HS-27A (cell line): Measurements from ENCODE around the gene ATG4C.
"Not testable (repeated sequence)": the region's sequence is repeated elsewhere in the genome, so short reads cannot be mapped to it uniquely, and the experiment has no call there.

Source experiments
- DNase-seq: peaks from one replicate; pipeline ENCODE4 v3.0.0-alpha.2; 2012; ENCODE audit warnings: low read depth, missing footprints

Gene ATG4C, protein sequence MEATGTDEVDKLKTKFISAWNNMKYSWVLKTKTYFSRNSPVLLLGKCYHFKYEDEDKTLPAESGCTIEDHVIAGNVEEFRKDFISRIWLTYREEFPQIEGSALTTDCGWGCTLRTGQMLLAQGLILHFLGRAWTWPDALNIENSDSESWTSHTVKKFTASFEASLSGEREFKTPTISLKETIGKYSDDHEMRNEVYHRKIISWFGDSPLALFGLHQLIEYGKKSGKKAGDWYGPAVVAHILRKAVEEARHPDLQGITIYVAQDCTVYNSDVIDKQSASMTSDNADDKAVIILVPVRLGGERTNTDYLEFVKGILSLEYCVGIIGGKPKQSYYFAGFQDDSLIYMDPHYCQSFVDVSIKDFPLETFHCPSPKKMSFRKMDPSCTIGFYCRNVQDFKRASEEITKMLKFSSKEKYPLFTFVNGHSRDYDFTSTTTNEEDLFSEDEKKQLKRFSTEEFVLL

DNA sequence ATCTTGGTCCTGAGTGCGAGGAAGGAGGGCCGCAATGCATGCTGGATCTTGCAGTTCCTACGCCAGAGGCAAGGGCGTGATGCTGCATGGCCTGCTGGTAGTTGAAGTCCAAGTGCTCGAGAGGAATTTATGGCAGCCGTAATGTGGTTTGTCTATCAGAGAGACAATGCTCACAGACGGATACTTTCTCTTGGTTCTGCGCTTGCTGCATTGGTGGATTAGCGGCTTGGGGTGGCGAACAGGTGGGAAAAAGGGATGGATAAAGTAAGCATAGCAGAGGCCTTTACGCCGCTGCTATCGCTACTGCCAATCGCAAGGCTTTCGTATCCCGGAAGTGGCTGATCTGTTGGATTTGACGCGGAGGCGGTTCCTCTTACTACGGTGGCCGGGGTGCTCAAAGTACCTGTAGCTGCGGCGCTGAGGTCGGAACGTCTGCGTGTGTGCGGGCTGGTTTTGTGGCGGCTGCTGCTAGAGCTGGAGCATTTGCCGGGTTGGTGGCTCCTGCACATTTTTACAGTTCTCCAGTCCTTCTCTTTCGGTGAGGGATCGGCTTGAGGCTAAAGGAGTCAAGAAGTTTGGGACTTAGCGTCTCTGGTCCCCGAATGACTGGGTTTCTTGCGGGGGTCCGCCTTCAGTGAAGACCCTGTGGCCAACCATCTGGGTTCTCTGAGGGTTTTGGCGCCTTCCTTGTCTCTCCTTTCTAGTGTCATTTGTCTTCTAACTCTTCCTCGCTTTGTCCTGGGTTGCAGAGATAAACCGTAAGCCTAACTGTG lies at the start of gene ATG4C:
Gene ATG4C (plus strand): TSS at position 397 of the 773 bp plus-strand sequence. CDS start 19,655 bp downstream, outside the sequence.
- DNase-seq, result peak; percentile 92

DNA sequence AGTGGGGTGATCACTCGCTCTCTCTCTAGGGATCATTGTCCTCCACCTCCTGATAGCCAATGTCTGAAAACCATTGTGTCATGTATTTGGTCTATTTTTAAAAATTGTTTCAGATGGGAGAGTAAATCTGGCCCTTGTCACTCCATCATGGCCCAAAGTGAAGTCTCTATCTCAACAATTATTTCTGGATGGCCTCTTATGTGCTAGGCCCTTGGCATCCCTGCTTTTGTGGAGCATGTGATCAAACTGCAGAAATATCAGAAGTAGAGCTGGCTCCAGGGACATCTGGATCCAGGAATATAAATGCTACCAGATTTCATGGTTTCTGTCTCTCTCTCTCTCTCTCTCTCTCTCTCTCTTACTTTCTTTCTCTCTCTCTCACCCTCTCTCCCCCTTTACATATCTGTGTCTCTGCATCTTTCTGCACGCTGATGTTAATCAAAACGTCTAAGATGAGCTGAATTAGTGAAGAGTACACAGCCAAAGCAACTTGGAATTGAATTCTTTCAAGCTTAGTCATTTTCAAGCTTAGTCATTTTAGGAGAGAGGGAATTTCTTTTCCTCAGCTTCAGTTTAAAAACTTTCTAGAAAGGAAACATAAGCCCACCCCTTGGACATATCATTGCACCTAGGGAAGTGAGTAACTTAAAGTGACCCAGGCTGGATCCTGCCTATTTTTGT lies 48.3 kb upstream of the ATG4C start:
- peak; percentile 59 for DNase-seq

DNA sequence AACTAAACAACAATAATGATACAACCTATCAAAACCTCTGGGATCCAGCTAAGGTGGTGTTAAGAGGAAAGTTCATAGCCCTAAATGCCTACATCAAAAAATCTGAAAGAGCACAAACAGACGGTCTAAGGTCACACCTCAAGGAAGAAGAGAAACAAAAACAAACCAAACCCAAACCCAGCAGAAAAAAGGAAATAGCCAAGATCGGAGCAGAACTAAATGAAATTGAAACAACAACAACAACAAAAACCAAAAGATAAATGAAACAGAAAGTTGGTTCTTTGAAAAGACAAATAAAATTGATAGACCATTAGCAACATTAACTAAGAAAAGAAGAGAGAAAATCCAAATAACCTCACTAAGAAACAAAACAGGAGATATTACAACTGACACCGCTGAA lies 43.2 kb upstream of the ATG4C start:
- DNase-seq, result not testable (repeated sequence)

DNA sequence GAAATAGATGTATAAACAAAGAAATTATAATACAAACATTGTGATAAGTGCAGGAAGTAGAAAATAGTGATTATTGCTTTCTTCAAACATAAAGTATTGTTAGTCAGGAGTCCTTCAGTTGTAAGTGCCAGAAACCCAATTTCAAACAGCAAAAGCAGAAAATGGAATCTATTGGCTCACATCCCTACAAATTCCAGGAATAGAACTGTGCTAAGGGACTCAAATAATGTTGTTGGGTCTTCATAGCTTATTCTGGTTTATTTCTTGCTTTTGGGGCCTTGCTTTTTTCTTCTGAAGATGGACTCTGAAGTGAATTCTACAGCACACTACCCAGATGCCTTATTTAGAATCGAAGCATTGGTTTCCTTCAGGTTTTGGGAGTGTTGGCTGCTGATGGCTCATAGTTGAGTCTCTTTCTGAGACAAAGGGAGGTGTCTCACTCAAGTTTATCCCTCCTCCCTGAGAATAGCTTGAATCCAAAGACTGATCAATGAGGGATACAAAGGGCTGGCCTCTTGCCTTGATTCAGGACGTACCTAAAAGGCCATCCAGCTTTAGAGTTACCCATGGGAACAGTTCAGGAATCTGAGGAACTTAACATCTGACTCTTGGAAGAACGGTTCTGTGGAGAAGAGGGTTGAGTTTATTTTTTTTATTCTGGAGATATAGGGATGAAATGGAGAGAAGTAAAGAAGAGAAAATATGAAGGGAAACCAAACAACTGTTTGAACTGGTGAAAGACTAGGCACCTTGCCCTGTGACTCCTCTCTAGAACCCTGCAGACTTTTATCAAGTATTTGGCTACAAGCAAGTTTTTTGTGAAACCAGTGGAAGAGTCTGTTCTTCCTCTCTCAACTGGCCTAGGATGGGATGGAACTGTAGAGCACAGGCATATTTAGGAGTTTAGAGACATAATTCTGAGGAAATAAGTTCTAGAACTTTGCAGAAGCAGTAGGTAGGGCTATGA lies 39.0 kb upstream of the ATG4C start:
- no peak for DNase-seq

DNA sequence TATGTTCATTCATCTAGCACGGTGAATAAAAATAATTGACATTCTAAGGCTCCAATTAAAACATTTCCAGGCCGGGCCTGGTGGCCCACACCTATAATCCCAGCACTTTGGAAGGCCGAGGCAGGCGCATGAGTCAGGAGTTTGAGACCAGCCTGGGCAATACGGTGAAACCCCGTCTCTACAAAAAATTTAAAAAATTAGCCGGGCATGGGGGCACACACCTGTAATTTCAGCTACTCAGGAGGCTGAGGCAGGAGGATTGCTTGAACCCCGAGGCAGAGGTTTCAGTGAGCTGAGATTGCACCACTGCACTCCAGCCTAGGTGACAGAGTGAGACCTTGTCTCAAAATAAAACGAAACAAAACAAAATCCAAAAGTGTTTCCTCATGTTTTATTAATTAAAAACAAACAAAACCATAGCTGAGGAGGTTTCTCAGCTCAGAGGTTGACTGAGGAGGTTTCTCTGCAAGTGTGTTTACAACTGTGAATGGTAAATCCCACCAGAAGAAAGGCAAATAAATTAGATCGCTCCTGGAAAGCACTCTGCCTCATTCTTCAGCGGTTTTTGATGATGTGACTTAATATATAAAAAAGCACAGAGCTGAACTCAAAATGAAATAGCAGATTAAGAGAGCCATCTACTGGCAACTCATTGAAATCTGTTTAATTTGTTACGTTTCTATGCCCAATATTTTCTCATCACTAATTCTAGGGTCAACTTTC lies 37.7 kb upstream of the ATG4C start:
- peak; percentile 50 for DNase-seq

DNA sequence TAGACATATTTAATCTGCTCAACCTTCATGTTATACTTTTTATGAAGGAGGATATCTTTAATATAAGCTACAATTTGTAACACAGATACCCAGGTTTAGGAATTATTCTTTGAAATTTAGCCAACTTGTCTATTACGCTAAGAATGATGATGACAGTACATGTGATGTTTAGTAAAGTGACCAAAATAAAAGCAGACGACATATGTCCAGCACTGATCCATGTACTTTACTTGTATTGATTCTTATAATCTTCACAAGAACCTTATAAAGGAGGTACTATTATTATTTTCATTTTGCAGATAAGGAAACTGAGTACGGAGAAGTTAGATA lies 37.2 kb upstream of the ATG4C start:
- DNase-seq, result no peak

DNA sequence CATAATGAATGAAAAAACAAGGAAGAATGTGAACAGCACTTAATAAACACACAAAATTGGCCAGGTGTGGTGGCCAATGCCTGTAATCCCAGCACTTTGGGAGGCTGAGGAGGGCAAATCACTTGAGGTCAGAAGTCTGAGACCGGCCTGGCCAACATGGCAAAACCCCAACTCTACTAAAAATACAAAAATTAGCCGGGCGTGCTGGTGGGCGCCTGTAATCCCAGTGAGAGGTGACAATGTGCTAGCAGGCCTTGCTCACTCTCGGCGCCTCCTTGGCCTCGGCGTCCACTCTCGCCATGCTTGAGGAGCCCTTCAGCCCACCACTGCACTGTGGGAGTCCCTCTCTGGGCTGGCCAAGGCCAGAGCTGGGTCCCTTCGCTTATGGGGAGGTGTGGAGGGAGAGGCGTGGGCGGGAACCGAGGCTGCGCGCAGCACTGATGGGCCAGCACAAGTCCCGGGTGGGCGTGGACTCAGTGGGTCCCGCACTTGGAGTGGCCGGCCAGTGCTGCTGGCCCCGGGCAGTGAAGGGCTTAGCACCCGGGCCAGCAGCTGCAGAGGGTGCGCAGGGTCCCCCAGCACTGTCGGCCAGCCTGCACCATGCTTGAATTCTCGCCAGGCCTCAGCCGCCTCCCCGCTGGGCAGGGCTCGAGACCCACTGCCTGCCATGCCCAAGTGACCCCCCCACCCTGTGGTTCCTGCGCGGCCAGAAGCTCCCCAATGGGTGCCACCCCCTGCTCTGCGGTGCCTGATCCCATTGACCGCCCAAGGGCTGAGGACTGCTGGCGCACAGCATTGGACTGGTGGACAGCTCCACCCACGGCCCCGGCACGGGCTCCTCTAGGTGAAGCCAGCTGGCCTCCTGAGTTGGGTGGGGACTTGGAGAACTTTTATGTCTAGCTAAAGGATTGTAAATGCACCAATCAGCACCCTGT lies 30.6 kb upstream of the ATG4C start:
- no peak for DNase-seq

DNA sequence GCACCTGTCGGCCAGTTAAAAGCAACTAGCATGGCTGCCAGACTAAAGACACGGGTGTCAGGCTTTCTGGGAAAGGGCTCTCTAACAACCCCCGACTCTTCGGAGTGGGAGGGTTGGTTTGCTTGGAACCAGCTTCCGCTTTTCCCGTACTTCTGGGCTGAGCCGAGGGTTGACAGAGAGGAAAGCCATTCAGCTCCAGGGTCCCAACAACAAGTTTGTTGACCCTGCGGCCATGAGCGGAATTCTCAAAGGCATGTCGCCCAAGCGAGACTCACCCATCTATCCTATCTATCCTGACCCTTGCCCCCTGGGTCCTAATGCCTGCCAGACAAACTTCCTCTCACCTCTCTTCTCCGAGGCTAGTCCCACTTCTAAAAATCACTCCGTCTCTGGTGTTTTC lies 29.0 kb upstream of the ATG4C start:
- not testable (repeated sequence) for DNase-seq

DNA sequence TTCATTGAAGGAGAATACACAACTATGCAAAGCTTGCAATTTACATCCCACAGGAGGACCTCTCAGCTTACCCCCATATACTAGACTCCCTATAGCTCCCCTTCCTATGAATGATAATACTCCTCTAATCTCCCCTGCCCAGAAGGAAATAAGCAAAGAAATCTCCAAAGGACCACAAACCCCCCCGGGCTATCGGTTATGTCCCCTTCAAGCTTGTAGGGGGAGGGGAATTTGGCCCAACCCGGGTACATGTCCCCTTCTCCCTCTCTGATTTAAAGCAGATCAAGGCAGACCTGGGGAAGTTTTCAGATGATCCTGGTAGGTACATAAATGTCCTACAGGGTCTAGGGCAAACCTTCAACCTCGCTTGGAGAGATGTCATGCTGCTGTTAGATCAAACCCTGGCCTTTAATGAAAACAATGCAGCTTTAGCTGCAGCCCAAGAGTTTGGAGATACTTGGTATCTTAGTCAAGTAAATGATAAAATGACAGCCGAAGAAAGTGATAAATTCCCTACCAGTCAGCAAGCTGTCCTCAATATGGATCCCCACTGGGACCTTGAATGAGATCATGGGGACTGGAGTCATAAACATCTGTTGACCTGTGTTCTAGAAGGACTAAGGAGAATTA lies 27.6 kb upstream of the ATG4C start:
- not testable (repeated sequence) for DNase-seq

DNA sequence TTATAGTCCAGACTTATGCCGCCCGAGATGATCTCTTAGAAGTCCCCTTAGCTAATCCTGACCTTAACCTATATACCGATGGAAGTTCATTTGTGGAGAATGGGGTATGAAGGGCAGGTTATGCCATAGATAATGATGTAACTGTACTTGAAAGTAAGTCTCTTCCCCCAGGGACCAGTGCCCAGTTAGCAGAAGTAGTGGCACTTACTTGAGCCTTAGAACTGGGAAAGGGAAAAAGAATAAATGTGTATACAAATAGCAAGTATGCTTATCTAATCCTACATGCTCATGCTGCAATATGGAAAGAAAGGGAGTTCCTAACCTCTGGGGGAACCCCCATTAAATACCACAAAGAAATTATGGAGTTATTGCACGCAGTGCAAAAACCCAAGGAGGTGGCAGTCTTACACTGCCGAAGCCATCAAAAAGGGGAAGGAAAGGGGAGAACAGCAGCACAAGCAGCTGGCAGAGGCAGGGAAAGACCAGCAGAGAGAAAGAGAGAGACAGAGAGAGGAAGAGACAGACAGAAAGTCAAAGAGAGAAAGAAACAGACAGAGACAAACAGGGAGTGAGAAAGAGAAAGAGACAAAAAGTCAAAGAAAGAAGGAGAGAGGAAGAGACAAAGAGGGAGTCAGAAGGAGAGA lies 24.6 kb upstream of the ATG4C start:
- not testable (repeated sequence) for DNase-seq

DNA sequence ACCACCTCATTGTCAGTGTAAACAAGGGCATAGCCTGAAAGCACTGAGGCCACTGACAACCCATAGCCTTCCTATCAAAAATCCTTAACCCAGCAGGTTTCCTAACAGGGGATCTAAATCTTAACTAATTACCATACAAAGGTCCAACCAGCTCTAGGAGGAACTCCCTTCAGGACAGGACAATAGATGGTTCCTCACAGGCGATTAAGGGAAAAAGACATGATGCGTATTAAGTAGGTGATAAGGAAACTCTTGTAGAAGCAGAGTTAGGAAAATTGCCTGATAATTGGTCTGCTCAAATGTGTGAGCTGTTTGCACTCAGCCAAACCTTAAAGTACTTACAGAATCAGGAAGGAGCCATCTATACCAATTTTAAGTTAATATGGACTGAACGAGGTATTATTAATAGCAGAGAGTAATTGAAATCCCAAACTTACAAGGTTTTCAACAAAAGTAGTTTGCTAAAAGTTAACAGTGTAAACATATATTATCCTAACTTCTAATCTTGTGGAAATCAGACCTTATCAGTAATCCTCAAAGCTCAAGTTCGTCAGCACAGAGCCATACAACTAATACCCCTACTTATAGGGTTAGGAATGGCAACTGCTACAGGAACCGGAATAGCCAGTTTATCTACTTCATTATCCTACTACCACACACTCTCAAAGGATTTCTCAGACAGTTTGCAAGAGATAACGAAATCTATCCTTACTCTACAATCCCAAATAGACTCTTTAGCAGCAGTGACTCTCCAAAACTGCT lies 23.7 kb upstream of the ATG4C start:
- DNase-seq, result not testable (repeated sequence)

DNA sequence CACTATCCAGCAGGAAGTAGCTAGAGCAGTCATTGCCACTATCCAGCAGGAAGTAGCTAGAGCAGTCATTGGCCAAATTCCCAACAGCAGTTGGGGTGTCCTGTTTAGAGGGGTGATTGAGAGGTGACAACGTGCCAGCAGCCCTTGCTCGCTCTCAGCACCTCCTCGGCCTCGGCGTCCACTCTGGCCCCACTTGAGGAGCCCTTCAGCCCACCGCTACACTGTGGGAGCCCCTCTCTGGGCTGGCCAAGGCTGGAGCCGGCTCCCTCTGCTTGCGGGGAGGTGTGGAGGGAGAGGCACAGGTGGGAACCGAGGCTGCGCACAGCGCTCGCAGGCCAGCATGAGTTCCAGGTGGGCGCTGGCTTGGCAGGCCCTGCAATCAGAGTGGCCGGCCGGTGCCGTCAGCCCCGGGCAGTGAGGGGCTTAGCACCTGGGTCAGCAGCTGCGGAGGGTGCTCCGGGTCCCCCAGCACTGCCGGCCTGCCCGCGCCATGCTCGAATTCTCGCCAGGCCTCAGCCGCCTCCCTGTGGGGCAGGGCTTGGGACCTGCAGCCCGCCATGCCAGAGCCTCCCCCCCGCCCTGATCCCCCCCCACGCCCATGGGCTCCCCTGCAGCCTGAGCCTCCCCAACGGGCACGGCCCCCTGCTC lies 22.6 kb upstream of the ATG4C start:
- DNase-seq, result not testable (repeated sequence)

DNA sequence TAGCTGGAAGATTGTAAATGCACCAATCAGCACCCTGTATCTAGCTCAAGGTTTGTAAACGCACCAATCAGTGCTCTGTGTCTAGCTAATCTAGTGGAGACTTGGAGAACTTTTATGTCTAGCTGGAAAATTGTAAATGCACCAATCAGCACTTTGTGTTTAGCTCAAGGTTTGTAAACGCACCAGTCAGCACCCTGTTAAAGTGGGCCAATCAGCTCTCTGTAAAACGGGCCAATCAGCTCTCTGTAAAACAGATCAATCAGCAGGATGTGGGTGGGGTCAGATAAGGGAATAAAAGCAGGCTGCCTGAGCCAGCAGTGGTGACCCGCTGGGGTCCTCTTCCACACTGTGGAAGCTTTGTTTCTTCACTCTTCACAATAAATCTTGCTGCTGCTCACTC lies 21.9 kb upstream of the ATG4C start:
- not testable (repeated sequence) for DNase-seq

DNA sequence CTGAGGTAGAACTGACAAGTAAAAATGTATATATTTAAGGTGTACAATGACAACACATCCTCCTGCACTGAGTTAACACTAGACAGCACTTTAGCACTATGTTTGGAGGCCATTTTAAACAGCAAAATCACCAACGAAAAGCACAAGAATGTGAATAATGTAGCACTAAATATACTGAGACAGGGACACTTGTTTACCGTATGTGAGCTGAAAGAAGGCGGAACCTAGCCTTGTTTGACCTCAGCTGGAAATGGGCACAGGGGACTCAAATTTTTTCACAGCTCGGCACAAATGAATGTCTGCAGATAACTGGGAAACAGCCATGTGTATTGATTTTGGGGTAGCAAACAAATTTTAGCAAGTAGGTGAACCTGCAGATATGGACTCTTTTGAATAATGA lies 18.0 kb upstream of the ATG4C start:
- DNase-seq, result no peak

DNA sequence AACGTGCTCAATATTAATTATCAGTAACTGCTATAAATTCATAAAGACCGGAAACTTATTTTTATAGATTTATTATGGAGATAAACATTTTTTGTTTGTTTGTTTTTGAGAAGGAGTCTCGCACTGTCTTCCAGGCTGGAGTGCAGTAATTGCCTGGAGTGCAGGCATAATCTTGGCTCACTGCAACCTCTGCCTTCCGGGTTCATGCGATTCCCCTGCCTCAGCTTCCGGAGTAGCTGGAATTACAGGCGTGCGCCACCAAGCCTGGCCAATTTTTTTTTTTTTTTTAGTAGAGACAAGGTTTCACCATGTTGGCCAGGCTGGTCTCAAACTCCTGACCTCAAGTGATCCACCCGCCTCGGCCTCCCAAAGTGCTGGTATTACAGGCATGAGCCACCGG lies 15.4 kb upstream of the ATG4C start:
- DNase-seq, result not testable (repeated sequence)

DNA sequence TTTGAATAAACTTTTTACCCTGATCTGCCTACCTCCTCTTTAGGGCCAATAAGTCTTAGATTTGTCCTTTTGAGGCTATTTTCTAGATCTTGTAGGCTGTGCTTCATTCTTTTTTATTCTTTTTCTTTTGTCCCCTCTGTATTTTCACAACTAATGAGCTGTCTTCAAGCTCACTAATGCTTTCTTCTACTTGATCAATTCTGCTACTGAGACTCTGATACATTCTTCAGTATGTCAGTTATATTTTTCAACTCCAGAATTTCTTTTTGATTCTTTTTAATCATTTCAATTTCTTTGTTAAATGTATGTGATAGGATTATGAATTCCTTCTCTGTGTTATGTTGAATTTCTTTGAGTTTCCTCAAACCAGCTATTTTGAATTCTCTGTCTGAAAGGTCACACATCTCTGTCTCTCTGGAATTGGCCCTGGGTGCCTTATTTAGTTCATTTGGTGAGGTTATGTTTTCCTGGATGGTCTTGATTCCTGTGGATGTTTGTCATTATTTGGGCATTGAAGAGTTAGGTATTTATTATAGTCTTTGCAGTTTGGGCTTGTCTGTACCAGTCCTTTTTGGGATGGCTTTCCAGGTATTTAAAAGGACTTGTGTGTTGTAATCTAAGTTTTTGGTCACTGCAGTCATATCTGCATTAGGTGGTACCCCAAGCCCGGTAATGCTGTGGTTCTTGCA lies 11.2 kb upstream of the ATG4C start:
- no peak for DNase-seq

DNA sequence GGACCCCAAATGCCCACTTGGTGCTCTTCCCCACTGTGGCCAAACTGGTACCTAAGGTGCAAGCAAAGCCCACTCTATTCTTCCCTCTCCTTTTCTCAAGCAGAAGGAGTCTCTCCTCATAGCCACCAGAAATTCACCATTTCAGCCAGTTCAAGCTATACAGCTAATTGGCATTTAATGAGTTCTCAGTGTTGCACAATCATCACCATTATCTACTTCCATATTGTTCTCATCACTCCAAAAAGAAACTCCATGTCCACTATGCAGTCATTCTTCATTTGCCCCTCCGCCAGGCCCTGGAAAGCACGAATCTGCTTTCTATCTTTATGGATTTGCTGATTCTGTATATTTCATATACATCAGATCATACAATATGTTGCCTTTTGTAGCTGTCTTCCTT lies 9.9 kb upstream of the ATG4C start:
- DNase-seq, result no peak
